Endothelial cell of umbilical vein (primary cell): ENCODE data around the gene VEPH1. TPM values are rescaled to one million over a fixed set of nuclear protein-coding genes. Genes with fewer than 3 reads are reported as not detected.

Experiments
- BruUV-seq: library from RNA; stranded (reverse); fragments of 400-500 nt; replicated peaks from 2 replicates; lab custom pipeline; 2021; lab: Mats Ljungman, UMichigan
- CTCF ChIA-PET: fragments of 300-600, 350-600 bp; sonication (Branson Sonifier 250); formaldehyde crosslinking; loops from one replicate; lab custom pipeline; 2021; ENCODE audit warnings: antibody characterized with exemption, inconsistent platforms; lab: Charles Lee
- POLR2A ChIA-PET: fragments of 300-600, 350-600 bp; sonication (Branson Sonifier 250); formaldehyde crosslinking; loops from one replicate; lab custom pipeline; 2021; ENCODE audit warnings: antibody characterized with exemption, inconsistent platforms; lab: Charles Lee
- DNase-seq: peaks from one replicate; pipeline ENCODE4 v3.0.0-alpha.2; 2011; ENCODE audit warnings: low read depth, low spot score
- FAIRE-seq: peaks from 2 replicates; lab custom pipeline; 2011; peaks lifted over from hg19 to GRCh38; lab: Jason Lieb, UNC
- H2AFZ ChIP-seq: 2 replicates; pipeline ENCODE4 v1.6.0; 2012; ENCODE audit warnings: low read depth, low read length, control low read depth, inconsistent platforms
- H3K27ac ChIP-seq: 2 replicates; pipeline ENCODE4 v1.5.1; 2011; ENCODE audit warnings: low read depth, mild to moderate bottlenecking, control low read depth, low read length, moderate library complexity; ENCODE audit not compliant: insufficient read depth
- H3K27me3 ChIP-seq, 2 experiments: 2 replicates each; pipeline versions ENCODE4 v1.6.0 to v1.6.1; 2011; ENCODE audit warnings: low read length in 2 of 2, mixed read lengths in 1 of 2; ENCODE audit not compliant: control insufficient read depth in 2 of 2, insufficient read depth in 2 of 2
- H3K36me3 ChIP-seq, 2 experiments: 2 replicates in 1 of 2; 3 replicates in 1 of 2; pipeline ENCODE4 v1.5.1; 2011; ENCODE audit warnings: low read length in 2 of 2, mild to moderate bottlenecking in 1 of 2, moderate library complexity in 1 of 2; ENCODE audit not compliant: control insufficient read depth in 2 of 2, insufficient read depth in 2 of 2; ENCODE audit errors: extremely low read depth in 1 of 2
- H3K4me1 ChIP-seq: 3 replicates; pipeline ENCODE4 v1.5.1; 2011; ENCODE audit warnings: mild to moderate bottlenecking, low read length; ENCODE audit not compliant: control insufficient read depth, insufficient read depth; ENCODE audit errors: extremely low read depth
- H3K4me2 ChIP-seq: 2 replicates; pipeline ENCODE4 v1.6.1; 2011; ENCODE audit warnings: low read length, control low read depth, mixed read lengths; ENCODE audit not compliant: insufficient read depth
- H3K4me3 ChIP-seq, 3 experiments: fragments of 200-600 bp in 1 of 3; sonication (generic), shearing (Covaris generic) in 1 of 3; replicated peaks in 1 of 3; 2 replicates each; pipeline ENCODE4 v1.5.1; 2011 to 2016; ENCODE audit warnings: control low read depth in 3 of 3, low read length in 3 of 3, mild to moderate bottlenecking in 2 of 3, inconsistent platforms in 1 of 3, low read depth in 1 of 3, moderate library complexity in 1 of 3; ENCODE audit not compliant: insufficient read depth in 1 of 3
- H3K79me2 ChIP-seq: 2 replicates; pipeline ENCODE4 v1.6.0; 2012; ENCODE audit warnings: low read length, inconsistent platforms; ENCODE audit not compliant: control insufficient read depth, insufficient read depth
- H3K9ac ChIP-seq: replicated peaks from 2 replicates; pipeline ENCODE3; 2011; ENCODE audit warnings: low read length, control low read depth; ENCODE audit not compliant: insufficient read depth; ENCODE audit errors: extremely low read depth
- H3K9me1 ChIP-seq: replicated peaks from 3 replicates; pipeline ENCODE4 v1.6.0; 2011; ENCODE audit warnings: mild to moderate bottlenecking, low read length; ENCODE audit not compliant: control insufficient read depth, insufficient read depth; ENCODE audit errors: extremely low read depth
- H3K9me3 ChIP-seq: replicated peaks from 2 replicates; pipeline ENCODE4 v1.5.1; 2012; ENCODE audit warnings: low read length, inconsistent platforms; ENCODE audit not compliant: control insufficient read depth, insufficient read depth
- H4K20me1 ChIP-seq: replicated peaks from 2 replicates; pipeline ENCODE3; 2011; ENCODE audit warnings: mild to moderate bottlenecking, low read length; ENCODE audit not compliant: control insufficient read depth, insufficient read depth; ENCODE audit errors: extremely low read depth
- EZH2 ChIP-seq: IDR thresholded peaks from 2 replicates; pipeline ENCODE4 v1.6.1; 2012; ENCODE audit warnings: borderline replicate concordance, low read depth, mild to moderate bottlenecking, moderate library complexity, low read length, inconsistent platforms; ENCODE audit not compliant: severe bottlenecking
- FOS ChIP-seq: IDR thresholded peaks from 2 replicates; pipeline ENCODE4 v1.6.1; 2011; ENCODE audit warnings: mild to moderate bottlenecking, low read length, moderate library complexity, borderline replicate concordance; ENCODE audit not compliant: insufficient read depth
- GATA2 ChIP-seq: IDR thresholded peaks from 2 replicates; pipeline ENCODE4 v1.7.0; 2011; ENCODE audit warnings: low read depth, mild to moderate bottlenecking, moderate library complexity, mixed read lengths, low read length; ENCODE audit not compliant: insufficient read length, insufficient read depth
- JUN ChIP-seq: IDR thresholded peaks from 2 replicates; pipeline ENCODE4 v1.6.1; 2011; ENCODE audit warnings: borderline replicate concordance, low read depth; ENCODE audit not compliant: insufficient read length, insufficient read depth
- MAX ChIP-seq: IDR thresholded peaks from 2 replicates; pipeline ENCODE4 v1.6.1; 2011; ENCODE audit not compliant: insufficient read depth, insufficient read length
- MYC ChIP-seq: IDR thresholded peaks from one replicate; pipeline ENCODE4 v1.6.1; 2011; ENCODE audit warnings: mild to moderate bottlenecking, low read depth, low read length
- POLR2A ChIP-seq: IDR thresholded peaks from 2 replicates; pipeline ENCODE4 v1.6.1; 2012; ENCODE audit warnings: low read depth, mild to moderate bottlenecking, control low read depth, low read length
- POLR2AphosphoS5 ChIP-seq: IDR thresholded peaks from 2 replicates; pipeline ENCODE4 v1.6.1; 2012; ENCODE audit warnings: low read depth, mild to moderate bottlenecking, control low read depth, low read length, moderate library complexity; ENCODE audit not compliant: insufficient read depth
- dilution Hi-C: fragments of 300-500 bp; cut with MboI; formaldehyde crosslinking; loops from one replicate; pipeline ENCODE4 v1.15.0; 2019; ENCODE audit warnings: low sequenced_read_pairs; ENCODE audit not compliant: extremely low pct_ligation_motif_present
- intact Hi-C: fragments of 100-400 bp; cut with micrococcal nuclease; formaldehyde crosslinking; loops from one replicate; pipeline ENCODE4 v1.10.0; 2022
- polyA plus RNA-seq, 4 experiments: library from polyadenylated mRNA; depleted of rRNA in 3 of 4; stranded (reverse) in 3 of 4; unstranded in 1 of 4; fragments of >200 nt; gene quantifications; 2 replicates each; pipeline versions ENCODE4 v1.2.1 to v1.2.3, GENCODE V29; 2011 to 2012; ENCODE audit warnings: missing spikeins in 1 of 4
- total RNA-seq: library from RNA; stranded (reverse); gene quantifications from 2 replicates; pipeline ENCODE4 v1.2.3, GENCODE V29; 2021
- TF ChIP-seq, protein P1 (sequence below), 2 donors: IDR thresholded peaks; 1 replicate in 1 of 2; 2 replicates in 1 of 2; pipeline ENCODE4 v1.5.1; 2011; ENCODE audit warnings: low read length in 2 of 2, mild to moderate bottlenecking in 2 of 2, moderate library complexity in 2 of 2, control low read depth in 1 of 2, inconsistent platforms in 1 of 2, low read depth in 1 of 2; ENCODE audit not compliant: insufficient read depth in 1 of 2; ENCODE audit errors: extremely low read depth in 1 of 2

Gene VEPH1
- total and polyA plus RNA-seq, 2 donors (not counting 3 experiments of a cell fraction or from before 2014, with no cell fraction given), result 42.9 to 136 TPM

- dilution Hi-C loops, result no loop called here
- no peak for DNase-seq
- Histone ChIP-seq H3K9me1 (no peaks in the 10 kb centered on the region), H4K20me1 (peaks cover 5% of the 10 kb centered on the region), H3K9me3 (no peaks in the 10 kb centered on the region), H3K4me2 (no peak overlapping the region), H3K36me3 (peaks cover 0 to 6% of the 10 kb centered on the region in 2 experiments), H3K27ac (no peak overlapping the region), H3K9ac (no peak overlapping the region), H3K4me3 (no peak overlapping the region), H3K79me2 (peaks cover 95% of the 10 kb centered on the region), H2AFZ (no peak overlapping the region), H3K4me1 (no peaks in the 10 kb centered on the region), H3K27me3 (no peaks in the 10 kb centered on the region)
- BruUV-seq, result no TSS peak
- ChIA-PET CTCF (no interaction called here), POLR2A (no interaction called here)
- intact Hi-C loops, result no loop called here
- no peak for FAIRE-seq
- no peak for TF ChIP-seq MYC
- no peak for TF ChIP-seq POLR2AphosphoS5
- TF ChIP-seq POLR2A, result no peak
- no peak for TF ChIP-seq FOS
- no peak for TF ChIP-seq JUN
- TF ChIP-seq, protein P1, sequence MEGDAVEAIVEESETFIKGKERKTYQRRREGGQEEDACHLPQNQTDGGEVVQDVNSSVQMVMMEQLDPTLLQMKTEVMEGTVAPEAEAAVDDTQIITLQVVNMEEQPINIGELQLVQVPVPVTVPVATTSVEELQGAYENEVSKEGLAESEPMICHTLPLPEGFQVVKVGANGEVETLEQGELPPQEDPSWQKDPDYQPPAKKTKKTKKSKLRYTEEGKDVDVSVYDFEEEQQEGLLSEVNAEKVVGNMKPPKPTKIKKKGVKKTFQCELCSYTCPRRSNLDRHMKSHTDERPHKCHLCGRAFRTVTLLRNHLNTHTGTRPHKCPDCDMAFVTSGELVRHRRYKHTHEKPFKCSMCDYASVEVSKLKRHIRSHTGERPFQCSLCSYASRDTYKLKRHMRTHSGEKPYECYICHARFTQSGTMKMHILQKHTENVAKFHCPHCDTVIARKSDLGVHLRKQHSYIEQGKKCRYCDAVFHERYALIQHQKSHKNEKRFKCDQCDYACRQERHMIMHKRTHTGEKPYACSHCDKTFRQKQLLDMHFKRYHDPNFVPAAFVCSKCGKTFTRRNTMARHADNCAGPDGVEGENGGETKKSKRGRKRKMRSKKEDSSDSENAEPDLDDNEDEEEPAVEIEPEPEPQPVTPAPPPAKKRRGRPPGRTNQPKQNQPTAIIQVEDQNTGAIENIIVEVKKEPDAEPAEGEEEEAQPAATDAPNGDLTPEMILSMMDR (IDR thresholded peaks at IDR 0.05; ENCODE audit: extremely low read depth in 1 of 2, insufficient read depth in 1 of 2, low read depth in 1 of 2, low read length in 2 of 2), result no peak
- TF ChIP-seq EZH2, result no peak
- TF ChIP-seq MAX, result no peak
- no peak for TF ChIP-seq GATA2
Observed at GRCh38 chr3:157518881-157519280, 15.7 kb upstream of the VEPH1 start.
